K562 treated with DMSO at 1 percent for 48 hours (cell line): ENCODE measurements around the gene MORN4. TPM values are rescaled to one million over a fixed set of nuclear protein-coding genes. Genes with fewer than 3 reads are reported as not detected.

Source experiments
- total RNA-seq: library from RNA; unstranded; fragments of 300-600 nt; gene quantifications from 2 replicates; pipeline ENCODE4 v1.2.3, GENCODE V29; 2022; ENCODE audit warnings: low replicate concordance; ENCODE audit errors: extremely low read depth

Gene MORN4
- not detected in 2 replicates for total RNA-seq

DNA sequence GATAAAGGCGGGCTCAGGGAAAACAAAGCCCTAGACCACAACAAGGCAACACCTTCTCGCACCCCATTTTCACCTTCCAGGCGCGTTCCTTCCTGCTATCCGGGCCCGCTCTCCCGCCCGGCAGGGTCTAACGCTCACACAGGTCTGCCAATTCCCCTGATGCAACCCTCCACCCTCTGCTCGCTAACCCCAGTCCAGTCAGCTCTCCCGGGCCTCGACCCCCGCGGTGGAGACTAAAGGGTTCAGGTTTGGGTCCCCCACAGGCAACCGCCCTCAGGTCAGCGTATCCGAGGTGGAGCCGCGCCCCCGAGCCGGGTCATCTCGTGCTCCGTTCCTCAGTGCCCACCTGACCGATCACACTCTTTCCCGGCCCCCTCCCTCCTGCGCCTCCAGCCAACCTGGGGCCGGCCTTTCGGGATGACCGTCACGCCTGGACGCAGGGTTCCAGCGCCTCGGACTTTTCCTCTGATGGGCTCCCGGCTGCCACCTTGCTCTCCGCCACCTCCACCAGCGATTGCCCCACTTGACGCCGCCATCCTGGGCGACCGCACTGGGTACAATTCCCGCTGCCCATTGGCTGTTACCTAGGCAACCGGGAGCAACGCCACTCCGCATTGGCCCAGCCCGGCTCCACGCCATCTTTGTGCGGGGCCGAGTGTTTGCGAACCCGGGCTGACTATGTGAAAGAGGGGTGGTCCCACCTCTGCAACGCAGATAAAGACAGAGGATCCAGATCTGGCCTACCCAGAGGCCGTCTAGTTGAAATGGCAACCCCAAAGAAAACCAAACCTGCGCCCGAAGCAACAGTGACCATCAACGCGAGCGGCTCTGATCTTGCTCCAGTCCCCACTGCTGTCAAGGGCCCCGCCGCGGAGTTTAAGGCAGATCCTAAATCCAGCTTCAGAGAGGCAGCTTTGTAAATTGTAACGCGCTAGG lies at the start of gene MORN4:
MORN4 (minus strand) TSS at position 552 of the 936 bp plus-strand sequence. CDS start 13,847 bp downstream, outside the sequence.

DNA sequence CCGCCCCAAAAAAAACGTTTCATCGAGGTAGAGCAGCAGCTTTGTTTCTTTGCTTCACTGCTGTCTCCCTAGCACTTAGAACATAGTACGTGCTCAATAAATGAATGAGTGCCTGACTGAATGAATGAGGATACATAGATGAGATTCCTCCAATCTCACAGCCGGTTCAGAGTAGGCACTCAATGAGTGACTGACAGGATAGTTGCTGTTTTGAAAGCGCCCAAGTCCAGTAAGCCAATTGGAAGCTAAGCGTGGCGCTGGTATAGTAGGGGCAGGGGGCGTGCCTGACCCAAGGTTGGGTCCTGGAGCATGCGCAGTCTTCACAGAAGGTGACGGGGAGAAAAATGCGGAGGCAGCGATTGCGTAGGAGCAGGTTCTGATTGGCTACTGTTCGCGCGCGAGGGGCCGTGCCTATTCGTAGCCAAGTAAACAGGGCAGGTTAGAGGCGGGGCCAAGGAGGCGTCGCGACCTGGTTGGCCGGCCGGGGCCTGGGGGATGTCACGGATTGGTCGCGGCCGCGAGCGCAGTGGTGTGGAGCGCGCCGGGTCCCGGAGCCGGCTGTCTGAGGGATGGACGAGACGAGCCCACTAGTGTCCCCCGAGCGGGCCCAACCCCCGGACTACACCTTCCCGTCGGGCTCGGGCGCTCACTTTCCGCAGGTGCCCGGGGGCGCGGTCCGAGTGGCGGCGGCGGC lies 7.0 kb upstream of the MORN4 start, which contains the start of gene PI4K2A:
PI4K2A (plus strand) TSS at position 498 of the 694 bp plus-strand sequence; CDS start at position 570, 72 bp downstream.

DNA sequence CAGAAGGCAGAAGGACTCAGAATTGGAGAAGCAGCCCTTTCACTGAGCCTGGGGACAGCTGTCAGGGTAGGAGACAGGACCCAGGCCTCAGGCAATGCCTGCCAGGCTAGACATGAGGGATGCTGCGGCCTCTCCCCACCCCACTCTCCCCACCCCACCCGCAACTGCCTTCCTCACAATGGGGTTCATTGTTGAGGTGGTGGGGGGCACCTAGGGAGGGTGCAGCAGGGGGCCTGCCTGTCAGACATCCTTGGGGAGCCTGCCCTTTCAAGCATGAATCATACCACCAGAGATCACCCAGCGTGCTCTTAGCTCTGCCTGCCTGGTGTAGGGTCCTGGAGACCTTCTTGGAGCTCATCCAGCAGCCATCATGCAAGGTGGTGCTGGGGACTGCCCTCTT lies 43.8 kb downstream of the MORN4 start, which contains the start of gene C10orf62:
C10orf62 (plus strand) TSS at position 243 of the 400 bp plus-strand sequence. CDS start 177 bp downstream, outside the sequence.

DNA sequence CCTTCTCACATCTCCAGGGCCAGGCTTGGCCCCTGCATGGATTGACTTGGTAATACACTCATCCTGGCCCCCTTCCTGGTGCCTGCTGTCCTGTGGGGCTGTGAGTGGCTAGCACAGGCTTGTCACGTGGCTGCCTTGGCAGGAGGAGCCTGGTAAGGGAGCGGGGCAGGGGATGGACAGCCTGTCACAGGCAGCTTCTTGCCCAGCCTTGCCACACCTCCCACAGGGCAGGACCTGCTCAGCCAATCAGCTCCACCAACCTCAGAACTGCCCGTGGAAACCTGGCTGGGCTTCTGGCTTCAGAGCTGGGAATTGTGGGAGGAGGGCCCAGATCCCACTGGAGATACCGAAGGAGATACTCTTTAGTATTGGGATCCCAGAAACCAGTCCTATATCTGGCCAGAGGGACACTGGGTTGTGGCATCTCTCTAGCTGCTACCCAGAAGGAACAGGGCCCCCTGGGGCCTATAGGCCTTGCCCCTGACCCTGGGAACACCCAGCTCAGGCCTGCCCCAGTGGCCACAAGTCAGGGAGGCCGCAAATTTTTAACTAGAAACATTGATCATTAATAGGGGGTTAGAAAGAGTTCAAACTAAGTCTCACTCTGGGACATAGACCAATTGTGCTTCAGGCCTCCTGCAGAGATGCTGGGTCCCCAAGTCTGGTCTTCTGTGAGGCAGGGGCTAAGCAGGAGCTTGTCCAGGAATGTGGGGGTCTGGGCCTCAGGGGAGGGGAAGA lies 49.1 kb downstream of the MORN4 start, which contains the start of gene HOGA1:
HOGA1 (plus strand) TSS at position 330 of the 738 bp plus-strand sequence; CDS start at position 645, 315 bp downstream.

DNA sequence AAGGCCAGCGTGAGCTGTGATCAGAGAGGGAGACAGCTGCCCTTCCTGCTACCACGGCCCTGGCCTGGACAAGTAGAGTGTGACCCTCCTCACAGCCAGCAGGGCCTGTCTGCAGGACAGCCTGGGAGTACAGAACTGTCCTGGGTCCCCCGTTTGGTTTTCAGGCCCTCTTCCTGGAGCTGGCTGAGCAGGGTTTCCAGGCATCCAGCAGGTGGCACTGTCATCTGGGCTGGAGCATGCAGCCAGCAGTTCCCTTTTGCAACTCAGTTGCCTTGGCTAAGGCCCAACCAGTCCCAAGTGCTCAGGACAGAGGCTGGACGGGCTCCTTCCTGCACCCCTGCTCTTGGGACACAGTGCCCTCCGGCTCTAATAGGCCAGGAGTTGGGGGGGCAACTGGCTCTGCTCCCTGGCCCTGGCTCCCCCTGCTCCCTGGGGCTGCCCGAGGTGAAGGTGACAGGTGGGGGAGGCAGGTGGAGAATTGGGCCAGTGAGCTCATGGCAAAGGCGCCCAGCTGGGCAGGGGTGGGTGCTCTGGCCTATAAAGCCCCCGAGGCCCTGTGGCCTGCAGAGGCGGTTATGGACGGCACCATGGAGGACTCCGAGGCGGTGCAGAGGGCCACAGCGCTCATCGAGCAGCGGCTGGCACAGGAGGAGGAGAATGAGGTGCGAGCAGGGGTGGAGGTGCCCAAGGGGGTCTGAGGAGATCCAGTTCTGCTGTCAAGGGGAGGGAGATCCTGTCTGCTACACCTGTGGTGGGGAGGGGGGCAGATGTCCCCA lies 60.9 kb downstream of the MORN4 start, which contains the start of gene ANKRD2:
ANKRD2 (plus strand) TSS at position 566 of the 776 bp plus-strand sequence; CDS start at position 576, 10 bp downstream.

Other genes with a start within 250 kb of the MORN4 start
- gene RRP12, start 232.2 kb downstream of the MORN4 start, total RNA-seq, result not detected in 2 replicates
- gene PGAM1, start 207.3 kb downstream of the MORN4 start, total RNA-seq, result 259 TPM in 1 of 2 replicates, not detected in the other
- not detected in 2 replicates for gene EXOSC1, start 187.5 kb downstream of the MORN4 start, total RNA-seq
- not detected in 2 replicates for gene ZDHHC16, start 187.3 kb downstream of the MORN4 start, total RNA-seq
- not detected in 2 replicates for gene MMS19, start 135.1 kb downstream of the MORN4 start, total RNA-seq
- gene UBTD1, start 134.6 kb downstream of the MORN4 start, total RNA-seq, result not detected in 2 replicates
- gene ANKRD2, start 60.7 kb downstream of the MORN4 start, total RNA-seq, result not detected in 2 replicates
- gene HOGA1, start 49.1 kb downstream of the MORN4 start, total RNA-seq, result not detected in 2 replicates
- gene C10orf62, start 43.8 kb downstream of the MORN4 start, total RNA-seq, result not detected in 2 replicates
- not detected in 2 replicates for gene PI4K2A, start 7.2 kb upstream of the MORN4 start, total RNA-seq
- gene AVPI1, start 53.7 kb upstream of the MORN4 start, total RNA-seq, result not detected in 2 replicates
- not detected in 2 replicates for gene MARVELD1, start 80.2 kb upstream of the MORN4 start, total RNA-seq
- not detected in 2 replicates for gene ZFYVE27, start 103.6 kb upstream of the MORN4 start, total RNA-seq
- gene SFRP5, start 138.5 kb upstream of the MORN4 start, total RNA-seq, result not detected in 2 replicates
- gene GOLGA7B, start 216.3 kb upstream of the MORN4 start, total RNA-seq, result not detected in 2 replicates